ENCODE measurements around the gene IL27RA.

The IL27RA gene

GRCh38 chr19:14051980-14052379 lies 20.4 kb downstream of the IL27RA start:
- DNase-seq (ENCODE audit: low read depth in 1 of 2, low spot score in 1 of 2): no peak
- TF ChIP-seq JUND (IDR thresholded peaks at IDR 0.05; ENCODE audit: low read depth): no peak
- in situ Hi-C loops (cut with HindIII; ENCODE audit: low pct_unique_long_range_greater_than_20kb, low sequenced_read_pairs): no loop called here

GRCh38 chr19:14052470-14052869 lies 20.9 kb downstream of the IL27RA start:
- no peak for DNase-seq (ENCODE audit: low read depth in 1 of 2, low spot score in 1 of 2)
- in situ Hi-C loops (cut with HindIII; ENCODE audit: low pct_unique_long_range_greater_than_20kb, low sequenced_read_pairs): no loop called here
- no peak for TF ChIP-seq JUND (IDR thresholded peaks at IDR 0.05; ENCODE audit: low read depth)

GRCh38 chr19:14053032-14053431 lies 21.5 kb downstream of the IL27RA start:
- no peak for TF ChIP-seq JUND (IDR thresholded peaks at IDR 0.05; ENCODE audit: low read depth)
- in situ Hi-C loops (cut with HindIII; ENCODE audit: low pct_unique_long_range_greater_than_20kb, low sequenced_read_pairs): no loop called here
- DNase-seq (ENCODE audit: low read depth in 1 of 2, low spot score in 1 of 2): no peak

GRCh38 chr19:14053500-14053899 lies 21.9 kb downstream of the IL27RA start:
- no peak for DNase-seq (ENCODE audit: low read depth in 1 of 2, low spot score in 1 of 2)
- TF ChIP-seq JUND (IDR thresholded peaks at IDR 0.05; ENCODE audit: low read depth): no peak
- in situ Hi-C loops (cut with HindIII; ENCODE audit: low pct_unique_long_range_greater_than_20kb, low sequenced_read_pairs): no loop called here

GRCh38 chr19:14054099-14054498 lies 22.5 kb downstream of the IL27RA start:
- in situ Hi-C loops (cut with HindIII; ENCODE audit: low pct_unique_long_range_greater_than_20kb, low sequenced_read_pairs): no loop called here
- DNase-seq (ENCODE audit: low read depth in 1 of 2, low spot score in 1 of 2): no peak
- no peak for TF ChIP-seq JUND (IDR thresholded peaks at IDR 0.05; ENCODE audit: low read depth)

GRCh38 chr19:14054721-14055120 lies 23.2 kb downstream of the IL27RA start:
- no peak for TF ChIP-seq JUND (IDR thresholded peaks at IDR 0.05; ENCODE audit: low read depth)
- in situ Hi-C loops (cut with HindIII; ENCODE audit: low pct_unique_long_range_greater_than_20kb, low sequenced_read_pairs): no loop called here
- no peak for DNase-seq (ENCODE audit: low read depth in 1 of 2, low spot score in 1 of 2)

DNA sequence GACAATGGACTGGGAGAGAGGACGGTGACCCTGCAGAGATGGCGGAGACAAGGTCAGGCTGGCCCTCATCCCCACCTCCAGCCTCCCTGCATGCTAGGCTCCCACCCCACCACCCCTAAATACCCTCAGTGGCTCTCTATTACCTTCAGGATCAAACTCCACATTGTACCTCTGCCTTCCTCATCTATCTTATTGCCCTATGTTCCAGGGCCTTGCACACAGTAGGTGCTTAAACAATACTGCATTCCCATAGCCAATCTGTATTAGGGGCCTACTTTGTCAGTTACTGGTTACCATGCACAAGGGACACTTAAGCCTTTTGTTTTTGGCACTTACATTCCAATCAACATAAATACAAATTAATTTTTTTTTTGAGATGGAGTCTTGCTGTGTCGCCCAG lies 23.8 kb downstream of the IL27RA start:
- TF ChIP-seq JUND (IDR thresholded peaks at IDR 0.05; ENCODE audit: low read depth): no peak
- DNase-seq (ENCODE audit: low read depth in 1 of 2, low spot score in 1 of 2): no peak
- in situ Hi-C loops (cut with HindIII; ENCODE audit: low pct_unique_long_range_greater_than_20kb, low sequenced_read_pairs): no loop called here

- no peak for TF ChIP-seq JUND (IDR thresholded peaks at IDR 0.05; ENCODE audit: low read depth)
- DNase-seq (ENCODE audit: low read depth in 1 of 2, low spot score in 1 of 2): no peak
- in situ Hi-C loops (cut with HindIII; ENCODE audit: low pct_unique_long_range_greater_than_20kb, low sequenced_read_pairs): no loop called here
These were observed 24.6 kb downstream of the IL27RA start for GRCh38 chr19:14056069-14056666.

- in situ Hi-C loops (cut with HindIII; ENCODE audit: low pct_unique_long_range_greater_than_20kb, low sequenced_read_pairs): no loop called here
- no peak for TF ChIP-seq JUND (IDR thresholded peaks at IDR 0.05; ENCODE audit: low read depth)
- no peak for DNase-seq (ENCODE audit: low read depth in 1 of 2, low spot score in 1 of 2)
These were observed 25.3 kb downstream of the IL27RA start for GRCh38 chr19:14056741-14057356.

- TF ChIP-seq JUND (IDR thresholded peaks at IDR 0.05; ENCODE audit: low read depth): no peak
- in situ Hi-C loops (cut with HindIII; ENCODE audit: low pct_unique_long_range_greater_than_20kb, low sequenced_read_pairs): no loop called here
- no peak for DNase-seq (ENCODE audit: low read depth in 1 of 2, low spot score in 1 of 2)
These were observed 26.9 kb downstream of the IL27RA start for GRCh38 chr19:14058182-14059092.

GRCh38 chr19:14059093-14059480 lies 27.5 kb downstream of the IL27RA start:
- TF ChIP-seq JUND (IDR thresholded peaks at IDR 0.05; ENCODE audit: low read depth): no peak
- in situ Hi-C loops (cut with HindIII; ENCODE audit: low pct_unique_long_range_greater_than_20kb, low sequenced_read_pairs): no loop called here
- DNase-seq (ENCODE audit: low read depth in 1 of 2, low spot score in 1 of 2): no peak

- no peak for DNase-seq (ENCODE audit: low read depth in 1 of 2, low spot score in 1 of 2)
- in situ Hi-C loops (cut with HindIII; ENCODE audit: low pct_unique_long_range_greater_than_20kb, low sequenced_read_pairs): no loop called here
- no peak for TF ChIP-seq JUND (IDR thresholded peaks at IDR 0.05; ENCODE audit: low read depth)
These were observed 28.1 kb downstream of the IL27RA start for GRCh38 chr19:14059652-14060155.
